Hepatic stellate cell (primary cell): ENCODE data around the gene RPS6KC1.
"Not testable (repeated sequence)": the region's sequence is repeated elsewhere in the genome, so short reads cannot be mapped to it uniquely, and the experiment has no call there.

Experiments used
- DNase-seq: peaks from one replicate; pipeline ENCODE4 v3.0.0; 2011; ENCODE audit warnings: low spot score

Gene RPS6KC1

GRCh38 chr1:213160442-213160841, 109.4 kb downstream of the RPS6KC1 start:
- DNase-seq: not testable (repeated sequence)

GRCh38 chr1:213162338-213162737, 111.3 kb downstream of the RPS6KC1 start:
- no peak for DNase-seq

- no peak for DNase-seq
Observed at GRCh38 chr1:213162862-213163261, 111.8 kb downstream of the RPS6KC1 start.

GRCh38 chr1:213163278-213163711, 112.3 kb downstream of the RPS6KC1 start:
- no peak for DNase-seq

- no peak for DNase-seq
Observed at GRCh38 chr1:213164561-213164960, 113.5 kb downstream of the RPS6KC1 start.

- no peak for DNase-seq
Observed at GRCh38 chr1:213166852-213167251, 115.8 kb downstream of the RPS6KC1 start.

- no peak for DNase-seq
Observed at GRCh38 chr1:213171711-213172110, 120.7 kb downstream of the RPS6KC1 start.

- no peak for DNase-seq
Observed at GRCh38 chr1:213176341-213176740, 125.3 kb downstream of the RPS6KC1 start.

GRCh38 chr1:213179784-213180183, 128.7 kb downstream of the RPS6KC1 start:
- no peak for DNase-seq

- DNase-seq: no peak
Observed at GRCh38 chr1:213180833-213181232, 129.8 kb downstream of the RPS6KC1 start.

GRCh38 chr1:213183036-213183672, 132.1 kb downstream of the RPS6KC1 start:
- DNase-seq: no peak

GRCh38 chr1:213186168-213186567, 135.1 kb downstream of the RPS6KC1 start:
- DNase-seq: no peak

GRCh38 chr1:213192026-213192425, 141.0 kb downstream of the RPS6KC1 start:
- no peak for DNase-seq

- DNase-seq: no peak
Observed at GRCh38 chr1:213194383-213194782, 143.3 kb downstream of the RPS6KC1 start.

GRCh38 chr1:213194855-213195254, 143.8 kb downstream of the RPS6KC1 start:
- no peak for DNase-seq

- DNase-seq: not testable (repeated sequence)
Observed at GRCh38 chr1:213196328-213197054, 145.4 kb downstream of the RPS6KC1 start.

GRCh38 chr1:213200630-213201029, 149.6 kb downstream of the RPS6KC1 start:
- DNase-seq: no peak

GRCh38 chr1:213201380-213202155, 150.5 kb downstream of the RPS6KC1 start:
- DNase-seq: no peak

GRCh38 chr1:213211201-213211600, 160.2 kb downstream of the RPS6KC1 start:
- no peak for DNase-seq

GRCh38 chr1:213219076-213219475, 168.0 kb downstream of the RPS6KC1 start:
- DNase-seq: not testable (repeated sequence)

GRCh38 chr1:213221209-213221608, 170.2 kb downstream of the RPS6KC1 start:
- no peak for DNase-seq

GRCh38 chr1:213227458-213227857, 176.4 kb downstream of the RPS6KC1 start:
- no peak for DNase-seq

GRCh38 chr1:213231795-213232231, 180.8 kb downstream of the RPS6KC1 start:
- DNase-seq: peak; percentile 8
